GM12801 (cell line): Measurements from ENCODE around the gene PCNT.

Experiments
- TF ChIP-seq, protein P1 (sequence below): IDR thresholded peaks from one replicate; pipeline ENCODE4 v1.5.1; 2011; ENCODE audit warnings: control low read depth; ENCODE audit not compliant: insufficient read length; ENCODE audit errors: extremely low read depth

PCNT gene

DNA sequence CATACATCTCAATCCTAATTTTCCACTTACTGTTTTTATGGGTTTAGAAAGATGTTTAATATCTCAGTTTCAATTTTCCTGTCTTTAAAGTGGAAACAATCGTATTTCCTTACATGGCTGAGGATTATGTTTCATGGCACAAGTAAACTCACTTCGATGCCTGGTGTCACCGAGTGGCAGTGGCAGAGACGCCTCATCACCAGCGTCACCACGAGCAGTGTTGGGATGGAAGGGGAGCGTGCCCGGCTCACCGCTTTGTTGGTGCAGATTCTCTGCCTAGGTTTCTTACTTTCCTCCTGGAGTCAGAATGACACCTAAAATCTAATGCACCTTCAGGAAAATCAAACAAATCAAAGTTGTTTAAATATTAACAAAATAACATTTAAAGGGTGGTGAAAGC is 86.6 kb downstream of the PCNT start:
- TF ChIP-seq, protein P1, sequence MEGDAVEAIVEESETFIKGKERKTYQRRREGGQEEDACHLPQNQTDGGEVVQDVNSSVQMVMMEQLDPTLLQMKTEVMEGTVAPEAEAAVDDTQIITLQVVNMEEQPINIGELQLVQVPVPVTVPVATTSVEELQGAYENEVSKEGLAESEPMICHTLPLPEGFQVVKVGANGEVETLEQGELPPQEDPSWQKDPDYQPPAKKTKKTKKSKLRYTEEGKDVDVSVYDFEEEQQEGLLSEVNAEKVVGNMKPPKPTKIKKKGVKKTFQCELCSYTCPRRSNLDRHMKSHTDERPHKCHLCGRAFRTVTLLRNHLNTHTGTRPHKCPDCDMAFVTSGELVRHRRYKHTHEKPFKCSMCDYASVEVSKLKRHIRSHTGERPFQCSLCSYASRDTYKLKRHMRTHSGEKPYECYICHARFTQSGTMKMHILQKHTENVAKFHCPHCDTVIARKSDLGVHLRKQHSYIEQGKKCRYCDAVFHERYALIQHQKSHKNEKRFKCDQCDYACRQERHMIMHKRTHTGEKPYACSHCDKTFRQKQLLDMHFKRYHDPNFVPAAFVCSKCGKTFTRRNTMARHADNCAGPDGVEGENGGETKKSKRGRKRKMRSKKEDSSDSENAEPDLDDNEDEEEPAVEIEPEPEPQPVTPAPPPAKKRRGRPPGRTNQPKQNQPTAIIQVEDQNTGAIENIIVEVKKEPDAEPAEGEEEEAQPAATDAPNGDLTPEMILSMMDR = no peak

DNA sequence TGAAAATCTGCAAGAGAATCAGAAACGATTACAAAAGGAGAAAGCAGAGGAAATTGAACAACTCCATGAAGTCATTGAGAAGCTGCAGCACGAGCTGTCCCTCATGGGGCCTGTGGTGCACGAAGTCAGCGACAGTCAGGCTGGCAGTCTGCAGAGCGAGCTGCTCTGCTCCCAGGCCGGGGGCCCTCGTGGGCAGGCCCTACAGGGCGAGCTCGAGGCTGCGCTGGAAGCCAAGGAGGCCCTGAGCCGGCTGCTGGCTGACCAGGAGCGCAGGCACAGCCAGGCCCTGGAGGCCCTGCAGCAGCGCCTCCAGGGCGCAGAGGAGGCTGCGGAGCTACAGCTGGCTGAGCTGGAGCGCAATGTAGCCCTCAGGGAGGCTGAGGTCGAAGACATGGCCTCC is 87.3 kb downstream of the PCNT start:
- TF ChIP-seq, protein P1 = no peak

DNA sequence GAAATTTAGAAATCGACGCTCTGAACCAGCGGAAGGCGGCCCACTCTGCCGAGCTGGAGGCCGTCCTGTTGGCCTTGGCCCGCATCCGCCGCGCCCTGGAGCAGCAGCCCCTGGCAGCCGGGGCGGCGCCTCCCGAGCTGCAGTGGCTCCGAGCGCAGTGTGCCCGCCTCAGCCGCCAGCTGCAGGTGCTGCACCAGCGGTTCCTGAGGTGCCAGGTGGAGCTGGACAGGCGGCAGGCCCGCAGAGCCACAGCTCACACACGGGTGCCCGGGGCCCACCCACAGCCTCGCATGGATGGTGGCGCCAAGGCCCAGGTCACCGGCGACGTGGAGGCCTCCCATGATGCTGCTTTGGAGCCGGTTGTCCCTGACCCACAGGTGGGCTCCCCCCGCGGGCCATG is 87.7 kb downstream of the PCNT start:
- TF ChIP-seq, protein P1 = no peak

DNA sequence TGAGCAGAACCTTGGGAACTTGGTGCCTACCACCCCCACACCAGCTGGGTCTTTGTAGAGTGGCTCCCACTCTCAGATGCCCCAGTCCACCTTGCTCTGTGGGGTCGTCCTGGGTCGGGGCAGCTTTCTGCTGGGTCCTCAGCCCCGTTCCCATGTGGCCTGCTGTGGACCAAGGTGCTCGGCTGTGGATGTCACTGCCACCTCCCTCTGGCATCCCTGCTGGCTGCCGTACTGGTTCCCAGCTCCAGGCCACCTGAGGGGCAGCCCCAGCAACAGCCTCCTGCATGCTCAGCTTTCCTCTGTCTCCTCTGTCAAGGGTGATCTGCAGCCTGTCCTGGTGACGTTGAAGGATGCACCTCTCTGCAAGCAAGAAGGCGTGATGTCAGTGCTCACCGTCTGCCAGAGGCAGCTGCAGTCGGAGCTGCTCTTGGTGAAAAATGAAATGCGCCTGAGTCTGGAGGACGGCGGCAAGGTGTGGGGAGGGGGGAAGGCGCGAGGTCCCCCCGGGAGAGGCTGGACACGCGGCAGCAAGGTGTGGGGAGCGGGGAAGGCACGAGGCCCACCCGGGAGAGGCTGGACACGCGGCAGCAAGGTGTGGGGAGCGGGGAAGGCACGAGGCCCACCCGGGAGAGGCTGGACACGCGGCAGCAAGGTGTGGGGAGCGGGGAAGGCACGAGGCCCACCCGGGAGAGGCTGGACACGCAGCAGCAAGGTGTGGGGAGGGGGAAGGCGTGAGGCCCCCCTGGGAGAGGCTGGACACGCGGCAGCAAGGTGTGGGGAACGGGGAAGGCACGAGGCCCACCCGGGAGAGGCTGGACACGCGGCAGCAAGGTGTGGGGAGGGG is 88.8 kb downstream of the PCNT start:
- TF ChIP-seq, protein P1 = no peak

DNA sequence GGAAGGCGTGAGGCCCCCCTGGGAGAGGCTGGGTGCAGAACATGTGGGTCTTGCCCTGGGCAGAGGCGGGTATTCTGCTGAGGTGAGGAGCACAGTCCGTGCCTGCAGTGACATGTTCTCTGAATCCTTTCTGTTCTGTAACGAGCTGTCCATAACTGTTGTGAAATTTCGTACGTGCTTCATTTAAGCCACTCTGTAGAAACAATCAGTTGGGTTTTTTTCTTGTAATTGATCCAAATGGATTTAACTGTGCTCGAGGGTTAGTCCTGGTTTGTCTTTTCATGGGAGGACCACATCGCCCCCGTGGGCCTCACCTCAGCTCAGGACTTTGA is 89.4 kb downstream of the PCNT start:
- TF ChIP-seq, protein P1 = no peak

DNA sequence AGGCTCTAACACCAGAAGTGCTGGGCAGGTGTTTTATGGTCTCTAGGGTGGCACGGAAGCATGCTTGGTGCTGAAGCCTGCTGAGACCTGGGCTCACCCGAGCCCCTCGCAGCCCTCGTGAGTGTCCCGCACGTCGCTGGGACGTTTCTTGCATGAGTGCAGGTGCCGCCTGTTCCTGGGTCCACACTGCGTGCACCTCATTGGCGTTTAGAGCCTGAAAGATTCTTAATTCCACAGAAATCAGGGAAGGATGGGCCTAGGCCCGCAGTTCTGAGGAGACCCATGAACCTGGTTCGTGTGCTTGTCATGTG is 91.0 kb downstream of the PCNT start:
- TF ChIP-seq, protein P1 = no peak

DNA sequence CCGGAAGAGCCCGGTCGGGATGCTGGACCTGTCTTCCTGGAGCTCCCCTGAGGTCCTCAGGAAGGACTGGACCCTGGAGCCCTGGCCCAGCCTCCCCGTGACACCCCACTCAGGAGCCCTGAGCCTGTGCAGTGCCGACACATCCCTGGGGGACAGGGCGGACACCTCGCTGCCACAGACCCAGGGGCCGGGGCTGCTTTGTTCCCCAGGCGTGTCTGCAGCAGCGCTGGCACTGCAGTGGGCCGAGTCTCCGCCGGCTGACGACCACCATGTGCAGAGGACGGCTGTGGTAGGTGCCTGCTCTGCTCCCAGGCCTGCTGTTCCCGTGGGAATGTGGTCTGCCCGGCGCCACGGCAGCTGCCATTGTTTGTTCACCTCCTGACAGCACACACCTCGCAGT is 92.6 kb downstream of the PCNT start:
- TF ChIP-seq, protein P1 = no peak
